Neuronal stem cell (in vitro differentiated cells): ENCODE results near the gene MALRD1.

ENCODE experiments used
- DNase-seq: peaks from one replicate; pipeline ENCODE4 v3.0.0-alpha.2; 2013; ENCODE audit warnings: low spot score
- H2AFZ ChIP-seq: one replicate; pipeline ENCODE4 v1.6.1; 2013; ENCODE audit warnings: mild to moderate bottlenecking, low read length, inconsistent platforms
- H2AK5ac ChIP-seq: 2 replicates; pipeline ENCODE4 v1.6.1; 2013; ENCODE audit warnings: low read depth, mild to moderate bottlenecking, inconsistent platforms, low read length, moderate library complexity, mixed read lengths
- H2BK120ac ChIP-seq: 2 replicates; pipeline ENCODE4 v1.6.1; 2013; ENCODE audit warnings: low read depth, mild to moderate bottlenecking, inconsistent platforms, low read length, moderate library complexity, mixed read lengths
- H2BK12ac ChIP-seq: one replicate; pipeline ENCODE4 v1.6.1; 2013; ENCODE audit warnings: low read length, inconsistent platforms
- H2BK15ac ChIP-seq: 2 replicates; pipeline ENCODE4 v1.6.1; 2013; ENCODE audit warnings: mild to moderate bottlenecking, low read length, inconsistent platforms, mixed read lengths
- H2BK5ac ChIP-seq: one replicate; pipeline ENCODE4 v1.6.1; 2013; ENCODE audit warnings: inconsistent platforms, mild to moderate bottlenecking, low read length, moderate library complexity
- H3K14ac ChIP-seq: one replicate; pipeline ENCODE4 v1.6.1; 2013; ENCODE audit warnings: low read length, inconsistent platforms
- H3K18ac ChIP-seq: 2 replicates; pipeline ENCODE4 v1.6.1; 2013; ENCODE audit warnings: low read length, inconsistent platforms
- H3K23ac ChIP-seq: 2 replicates; pipeline ENCODE4 v1.6.1; 2013; ENCODE audit warnings: low read depth, mild to moderate bottlenecking, mixed read lengths, low read length, inconsistent platforms; ENCODE audit not compliant: poor library complexity
- H3K27ac ChIP-seq: replicated peaks from 3 replicates; pipeline ENCODE4 v1.5.1; 2013; ENCODE audit warnings: low read length, inconsistent platforms
- H3K27me3 ChIP-seq, 3 experiments: 2 replicates each; pipeline ENCODE4 v1.6.1; 2013; ENCODE audit warnings: low read length in 3 of 3, mild to moderate bottlenecking in 2 of 3, inconsistent platforms in 1 of 3, low read depth in 1 of 3, mixed read lengths in 1 of 3, moderate library complexity in 1 of 3; ENCODE audit not compliant: control insufficient read depth in 3 of 3, insufficient read depth in 3 of 3
- H3K36me3 ChIP-seq, 2 donors: replicated peaks in 1 of 2; 2 replicates each; pipeline ENCODE4 v1.6.1; 2013; ENCODE audit warnings: low read length in 2 of 2; ENCODE audit not compliant: control insufficient read depth in 2 of 2, insufficient read depth in 2 of 2
- H3K4ac ChIP-seq: 2 replicates; pipeline ENCODE4 v1.6.1; 2013; ENCODE audit warnings: inconsistent platforms, mild to moderate bottlenecking, low read length, moderate library complexity
- H3K4me1 ChIP-seq, 2 donors: 1 replicate in 1 of 2; 2 replicates in 1 of 2; pipeline ENCODE4 v1.6.1; 2013; ENCODE audit warnings: low read length in 2 of 2, low read depth in 1 of 2; ENCODE audit not compliant: control insufficient read depth in 2 of 2, insufficient read depth in 1 of 2
- H3K4me2 ChIP-seq: one replicate; pipeline ENCODE4 v1.6.1; 2013; ENCODE audit warnings: mild to moderate bottlenecking, low read length, inconsistent platforms; ENCODE audit not compliant: insufficient read depth, poor library complexity, severe bottlenecking
- H3K4me3 ChIP-seq, 2 donors: 2 replicates each; pipeline ENCODE4 v1.5.1; 2013; ENCODE audit warnings: low read length in 2 of 2, mild to moderate bottlenecking in 2 of 2, inconsistent platforms in 1 of 2, moderate library complexity in 1 of 2
- H3K79me1 ChIP-seq: one replicate; pipeline ENCODE4 v1.6.1; 2013; ENCODE audit warnings: low read depth, mild to moderate bottlenecking, inconsistent platforms, low read length, moderate library complexity
- H3K9ac ChIP-seq: one replicate; pipeline ENCODE4 v1.6.1; 2013; ENCODE audit warnings: mild to moderate bottlenecking, low read depth, low read length, inconsistent platforms; ENCODE audit not compliant: poor library complexity
- H3K9me3 ChIP-seq, 2 donors: replicated peaks in 1 of 2; 2 replicates each; pipeline versions ENCODE3 to v1.6.1; 2013; ENCODE audit warnings: low read length in 2 of 2, mild to moderate bottlenecking in 2 of 2, inconsistent platforms in 1 of 2, low read depth in 1 of 2, mixed read lengths in 1 of 2, moderate library complexity in 1 of 2; ENCODE audit not compliant: control insufficient read depth in 2 of 2, insufficient read depth in 1 of 2
- H4K8ac ChIP-seq: one replicate; pipeline ENCODE4 v1.6.1; 2013; ENCODE audit warnings: low read depth, mild to moderate bottlenecking, inconsistent platforms, low read length, moderate library complexity
- H4K91ac ChIP-seq: one replicate; pipeline ENCODE4 v1.6.1; 2013; ENCODE audit warnings: low read length, low read depth, mild to moderate bottlenecking, inconsistent platforms; ENCODE audit not compliant: poor library complexity
- WGBS, 2 donors: extraction: QIAGEN DNeasy Blood & Tissue Kit; methylation state at CpG; one replicate each; pipeline ENCODE4 v1.1.7; 2013; ENCODE audit warnings: missing lambda C conversion rate in 2 of 2, mixed read lengths in 1 of 2; ENCODE audit not compliant: insufficient read length in 2 of 2, insufficient replicate concordance in 1 of 2; ENCODE audit errors: extremely low coverage in 2 of 2; 5-methylcytosine and 5-hydroxymethylcytosine counted together

Gene MALRD1

DNA sequence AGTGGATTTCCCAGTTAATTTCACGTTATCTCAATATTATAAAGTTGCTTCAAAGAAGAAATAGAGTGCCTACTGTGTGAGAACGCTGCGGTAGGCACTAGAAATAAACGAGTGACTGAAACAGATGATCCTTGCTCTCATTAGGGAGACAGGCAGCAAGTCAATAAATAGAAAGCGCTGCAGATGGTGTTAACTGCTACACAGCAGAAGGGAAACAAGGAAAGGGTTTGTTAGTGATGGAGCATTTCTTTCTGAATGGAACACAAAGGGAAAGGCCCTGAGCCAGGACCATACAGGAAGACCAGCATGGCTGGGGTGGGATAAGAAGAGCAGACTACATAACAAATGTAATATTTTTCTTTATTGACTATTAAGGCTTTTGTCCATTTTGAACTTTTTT is 235.2 kb downstream of the MALRD1 start:
- no peak overlapping the region for H3K23ac ChIP-seq
- H2BK15ac ChIP-seq = no peak overlapping the region
- no CpG with 5 or more reads among the region's 5 CpGs for WGBS, 2 donors
- H3K4me2 ChIP-seq = no peak overlapping the region
- no peaks in the 10 kb centered on the region for H3K9me3 ChIP-seq
- H3K36me3 ChIP-seq = no peaks in the 10 kb centered on the region
- H3K27me3 ChIP-seq = no peaks in the 10 kb centered on the region
- no peak overlapping the region for H3K27ac ChIP-seq
- H3K18ac ChIP-seq = no peak overlapping the region
- no peak overlapping the region for H4K91ac ChIP-seq
- H2BK12ac ChIP-seq = no peak overlapping the region
- no peak overlapping the region for H3K4ac ChIP-seq
- H3K9ac ChIP-seq = no peak overlapping the region
- H3K4me3 ChIP-seq = no peak overlapping the region
- H2BK120ac ChIP-seq = no peak overlapping the region
- no peak for DNase-seq
- no peak overlapping the region for H2AK5ac ChIP-seq
- no peaks in the 10 kb centered on the region for H3K79me1 ChIP-seq
- H3K4me1 ChIP-seq = no peaks in the 10 kb centered on the region
- H2BK5ac ChIP-seq = no peak overlapping the region
- no peak overlapping the region for H3K14ac ChIP-seq
- H4K8ac ChIP-seq = no peak overlapping the region
- H2AFZ ChIP-seq = no peak overlapping the region

GRCh38 chr10:19290770-19291169 is 242.2 kb downstream of the MALRD1 start:
- H2BK15ac ChIP-seq = no peak overlapping the region
- no peak overlapping the region for H3K4ac ChIP-seq
- no peaks in the 10 kb centered on the region for H3K36me3 ChIP-seq
- no peak overlapping the region for H2BK12ac ChIP-seq
- no peaks in the 10 kb centered on the region for H3K9me3 ChIP-seq
- no peak for DNase-seq
- WGBS, 2 donors = no CpG with 5 or more reads among the region's 1 CpG
- H3K18ac ChIP-seq = no peak overlapping the region
- H4K91ac ChIP-seq = no peak overlapping the region
- no peaks in the 10 kb centered on the region for H3K79me1 ChIP-seq
- H2AFZ ChIP-seq = no peak overlapping the region
- no peak overlapping the region for H3K23ac ChIP-seq
- no peak overlapping the region for H2BK120ac ChIP-seq
- no peak overlapping the region for H2AK5ac ChIP-seq
- H3K9ac ChIP-seq = no peak overlapping the region
- no peaks in the 10 kb centered on the region for H3K27me3 ChIP-seq
- no peak overlapping the region for H3K14ac ChIP-seq
- no peak overlapping the region for H3K4me3 ChIP-seq
- H4K8ac ChIP-seq = no peak overlapping the region
- H3K4me2 ChIP-seq = no peak overlapping the region
- no peak overlapping the region for H2BK5ac ChIP-seq
- no peaks in the 10 kb centered on the region for H3K4me1 ChIP-seq
- no peak overlapping the region for H3K27ac ChIP-seq

GRCh38 chr10:19294233-19294632 is 245.6 kb downstream of the MALRD1 start:
- H2BK120ac ChIP-seq = no peak overlapping the region
- H3K27ac ChIP-seq = no peak overlapping the region
- no peaks in the 10 kb centered on the region for H3K79me1 ChIP-seq
- no peak overlapping the region for H2BK5ac ChIP-seq
- no peak overlapping the region for H3K14ac ChIP-seq
- no peak overlapping the region for H3K9ac ChIP-seq
- no peak overlapping the region for H2AK5ac ChIP-seq
- H3K4me1 ChIP-seq = no peaks in the 10 kb centered on the region
- H3K18ac ChIP-seq = no peak overlapping the region
- no peak overlapping the region for H2AFZ ChIP-seq
- WGBS, 2 donors = no CpG with 5 or more reads among the region's 2 CpGs
- no peak overlapping the region for H3K23ac ChIP-seq
- H4K8ac ChIP-seq = no peak overlapping the region
- DNase-seq = no peak
- H3K36me3 ChIP-seq = no peaks in the 10 kb centered on the region
- no peak overlapping the region for H3K4ac ChIP-seq
- no peak overlapping the region for H4K91ac ChIP-seq
- H3K4me2 ChIP-seq = no peak overlapping the region
- no peak overlapping the region for H3K4me3 ChIP-seq
- no peak overlapping the region for H2BK15ac ChIP-seq
- no peaks in the 10 kb centered on the region for H3K9me3 ChIP-seq
- no peak overlapping the region for H2BK12ac ChIP-seq
- H3K27me3 ChIP-seq = no peaks in the 10 kb centered on the region

DNA sequence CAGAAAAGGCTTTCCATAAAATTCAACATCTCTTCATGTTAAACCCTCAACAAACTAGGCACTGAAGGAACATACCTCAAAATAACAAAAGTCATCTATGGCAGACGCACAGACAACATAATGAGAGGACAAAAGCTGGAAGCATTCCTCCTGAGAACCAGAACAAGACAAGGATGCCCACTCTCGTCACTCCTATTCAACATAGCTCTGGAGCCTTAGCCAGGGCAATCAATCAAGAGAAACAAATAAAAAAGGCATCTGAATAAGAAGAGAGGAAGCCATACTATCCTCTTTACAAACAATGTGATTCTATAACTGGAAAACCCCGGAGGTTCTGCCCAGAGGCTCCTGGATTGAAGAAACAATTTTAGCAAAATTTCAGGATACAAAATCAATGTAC is 251.0 kb downstream of the MALRD1 start:
- Histone ChIP-seq H3K4me1 (no peaks in the 10 kb centered on the region), H3K4me2 (no peak overlapping the region), H2AK5ac (no peak overlapping the region), H3K4me3 (no peak overlapping the region), H3K36me3 (no peaks in the 10 kb centered on the region), H3K14ac (no peak overlapping the region), H3K27ac (no peak overlapping the region), H3K79me1 (no peaks in the 10 kb centered on the region), H2AFZ (no peak overlapping the region), H4K91ac (no peak overlapping the region), H3K9ac (no peak overlapping the region), H2BK5ac (no peak overlapping the region), H2BK15ac (no peak overlapping the region), H3K23ac (no peak overlapping the region), H3K27me3 (no peaks in the 10 kb centered on the region), H2BK12ac (no peak overlapping the region), H2BK120ac (no peak overlapping the region), H3K18ac (no peak overlapping the region), H3K9me3 (no peaks in the 10 kb centered on the region), H4K8ac (no peak overlapping the region), H3K4ac (no peak overlapping the region)
- DNase-seq = no peak
- no CpG with 5 or more reads among the region's 3 CpGs for WGBS, 2 donors
